Transverse colon (tissue), 4 donors: Measurements from ENCODE around the gene CEBPE. TPM values are rescaled to one million over a fixed set of nuclear protein-coding genes. Genes with fewer than 3 reads are reported as not detected.

ENCODE experiments used
- DNase-seq: peaks from one replicate; pipeline ENCODE4 v3.0.0-alpha.2; 2019
- H3K27ac ChIP-seq, 4 donors: fragments of 200-600 bp; sonication (generic); 2 replicates each; pipeline ENCODE4 v1.5.1; 2016 to 2018; ENCODE audit warnings: inconsistent platforms in 4 of 4
- H3K27me3 ChIP-seq: fragments of 200-600 bp; sonication (generic); 2 replicates; pipeline ENCODE4 v1.5.1; 2017; ENCODE audit warnings: inconsistent platforms
- H3K36me3 ChIP-seq, 4 donors: fragments of 200-600 bp; sonication (generic); 2 replicates each; pipeline ENCODE4 v1.5.1; 2017 to 2019; ENCODE audit warnings: inconsistent platforms in 4 of 4
- H3K4me1 ChIP-seq, 4 donors: fragments of 200-600 bp; sonication (generic); 2 replicates each; pipeline ENCODE4 v1.5.1; 2017 to 2020; ENCODE audit warnings: inconsistent platforms in 4 of 4
- H3K4me3 ChIP-seq, 4 donors: fragments of 200-600 bp; sonication (generic); 1 replicate in 1 of 4; 2 replicates in 3 of 4; pipeline versions ENCODE4 v1.5.1 to v1.6.1; 2017 to 2019; ENCODE audit warnings: inconsistent platforms in 4 of 4
- H3K9me3 ChIP-seq, 2 donors: fragments of 200-600 bp; sonication (generic); 2 replicates each; pipeline ENCODE4 v1.5.1; 2017 to 2019; ENCODE audit warnings: inconsistent platforms in 2 of 2
- EP300 ChIP-seq: sonication (generic); formaldehyde crosslinking; IDR thresholded peaks from one replicate; pipeline ENCODE4 v1.6.1; 2017; ENCODE audit warnings: antibody characterized with exemption, low read depth
- POLR2A ChIP-seq: fragments of 450-650 bp; IDR thresholded peaks from one replicate; pipeline ENCODE4 v1.6.1; 2016; ENCODE audit warnings: antibody characterized with exemption, mild to moderate bottlenecking, moderate library complexity
- POLR2AphosphoS5 ChIP-seq, 3 donors: sonication (generic); formaldehyde crosslinking; IDR thresholded peaks; one replicate each; pipeline ENCODE4 v1.6.1; 2016; ENCODE audit warnings: antibody characterized with exemption in 3 of 3
- WGBS, 2 donors: methylation state at CpG; one replicate each; pipeline ENCODE4 v1.1.5; 2018; ENCODE audit warnings: low coverage in 1 of 2; 5-methylcytosine and 5-hydroxymethylcytosine counted together
- in situ Hi-C, 4 donors: fragments of 200-750 bp; cut with MboI; loops; one replicate each; pipeline versions ENCODE4 v1.15.0 to v1.15.1; 2017; ENCODE audit warnings: low sequenced_read_pairs in 3 of 4, low pct_ligation_motif_present in 1 of 4, low pct_unique_long_range_greater_than_20kb in 1 of 4
- intact Hi-C: fragments of 100-400 bp; cut with DNase I; formaldehyde crosslinking; loops from one replicate; pipeline ENCODE4 v1.15.1; 2023; ENCODE audit warnings: low total_unique reads
- total RNA-seq, 4 donors: library from RNA; depleted of rRNA; stranded (reverse); fragments of >200 nt; gene quantifications; one replicate each; pipeline ENCODE4 v1.1.0, GENCODE V29; 2016
- TF ChIP-seq, protein P1 (sequence below), 5 experiments: fragments of 200-600 bp in 3 of 5; fragments of 450-650 bp in 2 of 5; sonication (generic) in 3 of 5; IDR thresholded peaks; 1 replicate in 2 of 5; 2 replicates in 3 of 5; pipeline ENCODE4 v1.5.1; 2016 to 2017; ENCODE audit warnings: antibody characterized with exemption in 5 of 5, inconsistent platforms in 3 of 5, mild to moderate bottlenecking in 2 of 5, moderate library complexity in 1 of 5

Gene CEBPE
- total RNA-seq, 4 donors from 2014 or later: not detected

DNA sequence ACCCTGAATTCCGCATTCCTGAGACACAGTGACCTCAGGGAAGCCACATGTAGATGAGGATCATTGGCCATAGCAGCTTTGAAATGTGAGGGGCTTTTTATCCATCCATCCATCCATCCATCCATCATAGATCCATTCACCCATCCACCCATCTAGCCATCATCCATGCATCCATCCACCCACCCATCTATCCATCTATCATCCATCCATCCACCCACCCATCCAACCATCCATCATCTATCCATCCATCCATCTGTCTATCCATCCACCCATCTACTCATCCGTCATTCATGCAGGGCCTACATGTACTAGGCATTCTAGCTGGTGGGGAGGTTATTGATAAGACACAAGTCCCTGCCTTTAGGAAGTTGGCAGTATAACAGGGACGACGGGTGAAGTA, 27.9 kb upstream of the CEBPE start:
- intact Hi-C loops: no loop called here
- no peak for TF ChIP-seq POLR2AphosphoS5 (IDR thresholded peaks at IDR 0.05)
- no peak for TF ChIP-seq EP300
- TF ChIP-seq POLR2A: no peak
- TF ChIP-seq, protein P1, sequence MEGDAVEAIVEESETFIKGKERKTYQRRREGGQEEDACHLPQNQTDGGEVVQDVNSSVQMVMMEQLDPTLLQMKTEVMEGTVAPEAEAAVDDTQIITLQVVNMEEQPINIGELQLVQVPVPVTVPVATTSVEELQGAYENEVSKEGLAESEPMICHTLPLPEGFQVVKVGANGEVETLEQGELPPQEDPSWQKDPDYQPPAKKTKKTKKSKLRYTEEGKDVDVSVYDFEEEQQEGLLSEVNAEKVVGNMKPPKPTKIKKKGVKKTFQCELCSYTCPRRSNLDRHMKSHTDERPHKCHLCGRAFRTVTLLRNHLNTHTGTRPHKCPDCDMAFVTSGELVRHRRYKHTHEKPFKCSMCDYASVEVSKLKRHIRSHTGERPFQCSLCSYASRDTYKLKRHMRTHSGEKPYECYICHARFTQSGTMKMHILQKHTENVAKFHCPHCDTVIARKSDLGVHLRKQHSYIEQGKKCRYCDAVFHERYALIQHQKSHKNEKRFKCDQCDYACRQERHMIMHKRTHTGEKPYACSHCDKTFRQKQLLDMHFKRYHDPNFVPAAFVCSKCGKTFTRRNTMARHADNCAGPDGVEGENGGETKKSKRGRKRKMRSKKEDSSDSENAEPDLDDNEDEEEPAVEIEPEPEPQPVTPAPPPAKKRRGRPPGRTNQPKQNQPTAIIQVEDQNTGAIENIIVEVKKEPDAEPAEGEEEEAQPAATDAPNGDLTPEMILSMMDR (IDR thresholded peaks at IDR 0.05): no peak
- 96 to 97% methylated on average over 4 of the region's 4 CpGs for WGBS, 2 donors
- H3K4me1 ChIP-seq: peaks cover 0 to 6% (median 0%) of the 10 kb centered on the region in 4 donors
- H3K27ac ChIP-seq: peak overlapping the region in 2 of 4 donors; percentile 19 to 41
- no peak overlapping the region for H3K4me3 ChIP-seq
- H3K36me3 ChIP-seq: no peaks in the 10 kb centered on the region
- no peak for DNase-seq
- in situ Hi-C loops: no loop called here
- no peaks in the 10 kb centered on the region for H3K9me3 ChIP-seq
- no peaks in the 10 kb centered on the region for H3K27me3 ChIP-seq

DNA sequence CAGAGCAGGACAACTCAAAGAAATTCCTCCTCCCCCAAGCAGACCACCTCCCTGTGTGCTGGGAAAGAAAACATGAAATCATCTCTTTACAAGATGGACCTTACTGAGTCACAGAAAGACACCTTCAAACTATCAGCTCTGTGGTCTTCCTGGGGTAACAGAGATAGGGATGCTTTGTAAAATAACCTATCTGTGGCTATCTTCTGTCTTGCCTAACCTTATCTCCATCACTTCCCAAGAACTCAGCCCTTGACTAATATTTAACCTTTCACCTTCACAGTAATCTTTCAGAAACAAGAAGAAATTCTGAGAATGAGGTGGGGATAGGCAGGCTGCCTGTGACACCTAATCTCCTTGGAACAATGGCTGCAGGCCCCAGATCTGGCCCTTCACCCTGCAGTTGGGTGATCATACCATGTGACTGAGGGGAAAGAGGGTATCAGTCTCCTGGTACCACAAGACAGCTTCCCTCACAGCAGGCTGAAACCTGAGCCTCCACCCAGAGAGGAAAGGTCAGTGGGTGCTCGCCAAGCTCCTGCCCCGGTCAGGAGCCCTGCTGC, 27.4 kb upstream of the CEBPE start:
- no peak overlapping the region for H3K4me3 ChIP-seq
- no peaks in the 10 kb centered on the region for H3K9me3 ChIP-seq
- WGBS, 2 donors: 96% methylated on average over 2 of the region's 2 CpGs; no CpG with 5 or more reads in 1 of the 2 donors
- in situ Hi-C loops: no loop called here
- TF ChIP-seq, protein P1 (IDR thresholded peaks at IDR 0.05): no peak
- no peak for TF ChIP-seq POLR2A
- TF ChIP-seq POLR2AphosphoS5 (IDR thresholded peaks at IDR 0.05): no peak
- TF ChIP-seq EP300: no peak
- no peaks in the 10 kb centered on the region for H3K36me3 ChIP-seq
- intact Hi-C loops: no loop called here
- H3K27me3 ChIP-seq: no peaks in the 10 kb centered on the region
- DNase-seq: no peak
- H3K4me1 ChIP-seq: peaks cover 0 to 7% (median 0%) of the 10 kb centered on the region in 4 donors
- H3K27ac ChIP-seq: peak overlapping the region in 3 of 4 donors; percentile 19 to 39 (median 20)

DNA sequence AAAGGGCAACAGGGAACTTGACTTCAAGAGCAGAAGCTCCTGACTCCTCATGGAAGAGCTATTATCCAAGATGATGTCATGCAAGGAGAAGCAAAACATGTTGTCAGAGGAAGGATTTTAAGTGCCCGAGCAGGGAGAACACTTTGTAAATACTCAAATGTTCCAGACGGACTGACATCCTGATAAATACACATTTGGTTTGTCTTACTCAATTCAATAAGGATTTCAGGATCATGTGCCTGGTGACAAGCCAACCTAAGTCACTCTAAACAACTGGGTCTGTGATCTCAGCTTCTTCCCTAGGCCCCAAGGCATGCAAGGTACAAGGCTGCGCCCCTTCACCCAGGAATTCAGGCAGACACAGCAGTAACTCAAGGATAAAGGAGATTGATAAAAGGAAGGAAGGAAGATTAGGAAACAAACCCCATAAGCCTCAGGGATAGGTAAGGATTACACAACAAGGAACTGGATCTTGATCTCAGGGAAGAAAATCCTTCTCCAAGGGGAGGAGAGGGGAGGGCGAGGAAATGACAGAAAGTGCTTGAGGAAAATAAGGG, 26.8 kb upstream of the CEBPE start:
- in situ Hi-C loops: no loop called here
- no peak for DNase-seq
- WGBS, 2 donors: 64 to 65% methylated on average over 2 to 4 of the region's 4 CpGs
- H3K4me1 ChIP-seq: peaks cover 0 to 7% (median 0%) of the 10 kb centered on the region in 4 donors
- TF ChIP-seq EP300 (no peak), POLR2AphosphoS5 (IDR thresholded peaks at IDR 0.05) (peak; percentile 18 to 64 (median 53))
- TF ChIP-seq, protein P1 (IDR thresholded peaks at IDR 0.05): no peak
- no peaks in the 10 kb centered on the region for H3K27me3 ChIP-seq
- intact Hi-C loops: no loop called here
- no peak overlapping the region for H3K4me3 ChIP-seq
- no peaks in the 10 kb centered on the region for H3K36me3 ChIP-seq
- peak overlapping the region in 3 of 4 donors; percentile 19 to 39 (median 20) for H3K27ac ChIP-seq
- H3K9me3 ChIP-seq: no peaks in the 10 kb centered on the region

DNA sequence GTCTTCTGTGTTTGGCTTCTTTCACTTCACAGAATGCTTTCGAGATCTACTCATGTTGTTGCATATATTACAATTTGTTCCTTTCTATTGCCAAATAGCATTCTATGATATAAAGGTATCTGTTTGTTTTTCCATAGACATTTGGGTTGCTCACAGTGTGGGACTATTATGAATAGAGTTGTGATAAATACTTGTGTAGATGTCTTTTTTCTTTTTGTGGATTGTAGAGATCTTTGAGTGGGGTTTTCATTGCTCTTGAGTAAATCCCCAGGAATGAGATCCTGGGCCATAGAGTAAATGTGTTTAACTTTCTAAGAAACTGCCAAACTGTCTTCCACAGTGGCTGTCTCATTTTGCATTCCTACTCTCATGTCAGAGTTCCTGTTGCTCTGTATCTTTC, 24.9 kb upstream of the CEBPE start:
- no peak for DNase-seq
- Histone ChIP-seq H3K9me3 (no peaks in the 10 kb centered on the region), H3K27me3 (no peaks in the 10 kb centered on the region), H3K27ac (no peak overlapping the region), H3K4me1 (peaks cover 0 to 7% (median 0%) of the 10 kb centered on the region in 4 donors), H3K36me3 (no peaks in the 10 kb centered on the region), H3K4me3 (no peak overlapping the region)
- 74 to 89% methylated on average over 1 of the region's 1 CpG for WGBS, 2 donors
- no peak for TF ChIP-seq EP300
- in situ Hi-C loops (no loop called here), intact Hi-C loops (no loop called here)

DNA sequence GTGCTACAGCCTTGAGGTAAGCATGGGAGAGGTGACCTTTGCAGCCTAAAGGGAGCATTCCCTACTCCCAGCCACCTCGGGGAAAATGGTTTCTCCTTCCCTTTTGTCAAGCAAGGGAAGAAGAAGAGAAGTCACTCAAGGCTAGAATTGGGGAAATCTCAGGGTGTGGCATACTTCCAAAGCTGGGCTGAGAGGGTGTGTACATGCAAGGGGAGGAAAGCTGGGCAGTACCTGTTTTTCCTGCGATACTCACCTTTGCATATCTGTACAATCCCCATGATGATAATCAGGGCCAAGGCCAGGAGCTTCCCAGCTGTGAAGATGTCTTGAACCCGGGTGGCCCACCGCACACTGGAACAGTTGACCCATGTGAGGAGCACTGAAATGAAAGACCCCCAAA, 23.8 kb upstream of the CEBPE start:
- 74% methylated on average over 4 of the region's 4 CpGs; no CpG with 5 or more reads in 1 of the 2 donors for WGBS, 2 donors
- DNase-seq: no peak
- H3K27ac ChIP-seq: peak overlapping the region in 2 of 4 donors; percentile 14 to 24
- no peaks in the 10 kb centered on the region for H3K9me3 ChIP-seq
- no peak overlapping the region for H3K4me3 ChIP-seq
- H3K27me3 ChIP-seq: no peaks in the 10 kb centered on the region
- TF ChIP-seq, protein P1 (IDR thresholded peaks at IDR 0.05): no peak
- TF ChIP-seq POLR2AphosphoS5 (IDR thresholded peaks at IDR 0.05) (no peak), EP300 (no peak), POLR2A (no peak)
- H3K36me3 ChIP-seq: no peaks in the 10 kb centered on the region
- peaks cover 0 to 7% (median 0%) of the 10 kb centered on the region in 4 donors for H3K4me1 ChIP-seq
- in situ Hi-C loops (no loop called here), intact Hi-C loops (no loop called here)
